Measurements from ENCODE around the gene TSPEAR. TPM values are rescaled to one million over a fixed set of nuclear protein-coding genes. Genes with fewer than 3 reads are reported as not detected.
"Not testable (repeated sequence)": the region's sequence is repeated elsewhere in the genome, so short reads cannot be mapped to it uniquely, and the experiment has no call there.

TSPEAR gene
- polyA plus RNA-seq, 3 donors: 0.53 to 0.67 (median 0.62) TPM

DNA sequence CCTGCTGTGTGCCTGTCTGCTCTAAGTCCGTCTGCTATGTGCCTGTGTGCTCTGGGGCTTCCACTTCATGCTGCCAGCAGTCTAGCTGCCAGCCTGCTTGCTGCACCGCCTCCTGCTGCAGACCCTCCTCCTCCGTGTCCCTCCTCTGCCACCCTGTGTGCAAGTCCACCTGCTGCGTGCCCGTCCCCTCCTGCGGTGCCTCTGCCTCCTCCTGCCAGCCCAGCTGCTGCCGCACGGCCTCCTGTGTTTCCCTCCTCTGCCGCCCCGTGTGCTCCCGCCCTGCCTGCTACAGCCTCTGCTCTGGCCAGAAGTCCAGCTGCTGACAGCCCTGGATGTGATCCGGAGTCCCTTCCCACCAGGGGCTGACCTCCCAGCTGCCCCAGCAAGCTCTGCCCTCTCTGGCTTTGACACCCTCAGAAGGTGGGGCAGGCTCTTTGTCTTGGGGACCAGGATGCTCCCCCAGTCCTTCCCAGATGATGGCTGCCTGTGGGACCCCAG is 73.5 kb downstream of the TSPEAR start:
- DNase-seq (ENCODE audit: low read depth in 3 of 3, low spot score in 2 of 3): not testable (repeated sequence)

DNA sequence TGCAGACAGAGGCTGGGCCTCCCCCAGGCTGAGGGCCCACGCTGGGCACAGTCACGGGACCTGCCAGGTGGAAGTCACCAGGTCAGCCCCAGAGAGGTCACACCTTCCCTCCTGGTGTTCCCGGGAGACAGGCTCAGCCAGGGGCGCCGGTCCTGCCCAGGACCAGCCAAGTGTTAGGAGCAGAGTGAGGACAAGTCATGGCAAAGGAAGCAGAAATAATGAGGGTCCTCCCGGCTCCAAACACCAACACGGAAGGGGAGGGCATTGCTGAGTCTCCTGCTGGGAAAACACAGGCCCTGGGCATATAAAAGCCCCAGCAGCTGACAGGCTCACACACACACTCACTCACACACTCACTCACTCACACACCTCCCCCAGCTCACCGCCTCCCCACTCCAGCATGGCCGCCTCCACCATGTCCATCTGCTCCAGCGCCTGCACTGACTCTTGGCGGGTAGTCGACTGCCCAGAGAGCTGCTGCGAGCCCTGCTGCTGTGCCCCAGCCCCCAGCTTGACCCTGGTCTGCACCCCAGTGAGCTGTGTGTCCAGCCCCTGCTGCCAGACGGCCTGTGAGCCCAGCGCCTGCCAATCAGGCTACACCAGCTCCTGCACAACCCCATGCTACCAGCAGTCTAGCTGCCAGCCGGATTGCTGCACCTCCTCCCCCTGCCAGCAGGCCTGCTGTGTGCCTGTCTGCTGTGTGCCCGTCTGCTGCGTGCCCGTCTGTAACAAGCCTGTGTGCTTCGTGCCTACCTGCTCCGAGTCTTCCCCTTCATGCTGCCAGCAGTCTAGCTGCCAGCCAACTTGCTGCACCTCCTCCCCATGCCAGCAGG is 74.1 kb downstream of the TSPEAR start, which contains the start of gene KRTAP10-10:
Gene KRTAP10-10 (plus strand): TSS at position 339 of the 833 bp plus-strand sequence. CDS start 62 bp downstream, at position 401.
- no peak for DNase-seq (ENCODE audit: low read depth in 3 of 3, low spot score in 2 of 3)

DNA sequence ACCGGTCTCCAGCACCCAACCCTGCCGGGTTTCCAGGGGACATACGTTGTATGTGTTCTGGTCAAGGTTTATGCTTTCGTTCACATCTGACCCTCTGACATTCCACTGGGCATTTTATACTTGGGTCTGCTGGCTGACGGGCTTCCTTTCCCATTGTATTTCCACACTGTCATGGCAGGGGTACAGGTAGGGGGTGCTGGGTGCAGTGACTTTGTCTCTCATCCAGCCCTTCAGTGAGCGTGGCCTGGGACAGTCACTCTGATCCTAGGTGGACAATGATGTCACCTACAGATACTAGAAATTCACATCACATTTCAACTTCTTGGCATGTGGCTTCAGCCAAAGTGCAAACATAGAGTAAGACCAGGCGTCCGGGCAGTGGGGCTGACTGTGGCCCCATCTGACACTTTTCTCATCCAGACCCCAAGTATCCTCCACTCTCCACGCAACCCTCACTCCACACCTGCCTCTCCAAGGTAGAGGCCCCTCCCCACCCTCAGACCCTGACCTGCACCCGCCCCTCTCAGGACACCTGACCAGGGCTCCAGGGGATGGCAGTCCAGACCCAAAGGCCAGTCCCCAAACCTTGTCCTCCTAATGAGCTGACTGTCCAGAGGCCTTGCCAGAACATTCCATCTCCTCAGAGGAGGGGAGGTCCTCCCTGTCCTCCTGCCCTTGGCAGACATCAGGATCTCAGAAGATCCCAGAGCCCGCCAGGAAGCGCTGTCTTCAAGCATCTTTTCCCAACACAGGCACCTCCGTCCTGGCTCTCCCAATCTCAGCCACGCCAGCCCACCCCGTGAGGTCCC is 75.0 kb downstream of the TSPEAR start:
- no peak for DNase-seq (ENCODE audit: low read depth in 3 of 3, low spot score in 2 of 3)

DNA sequence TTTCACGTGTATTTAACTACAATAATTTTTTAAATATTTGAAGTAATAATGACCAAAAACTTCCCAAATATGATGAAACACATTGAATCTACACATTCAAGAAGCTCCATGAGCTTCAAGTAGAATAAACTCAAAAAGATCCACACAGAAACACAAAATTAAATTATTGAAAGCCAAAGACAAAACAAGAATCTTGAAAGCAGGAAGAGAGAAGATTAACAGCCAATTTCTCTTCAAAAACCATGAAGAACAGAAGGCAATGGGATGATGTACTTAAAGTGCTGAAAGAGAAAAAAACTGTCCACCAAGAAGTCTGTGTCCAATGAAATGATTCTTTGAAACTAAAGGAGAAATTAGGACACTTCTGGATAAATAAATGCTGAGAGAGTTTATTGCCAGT is 79.3 kb downstream of the TSPEAR start:
- DNase-seq (ENCODE audit: low read depth in 3 of 3, low spot score in 2 of 3): no peak

DNA sequence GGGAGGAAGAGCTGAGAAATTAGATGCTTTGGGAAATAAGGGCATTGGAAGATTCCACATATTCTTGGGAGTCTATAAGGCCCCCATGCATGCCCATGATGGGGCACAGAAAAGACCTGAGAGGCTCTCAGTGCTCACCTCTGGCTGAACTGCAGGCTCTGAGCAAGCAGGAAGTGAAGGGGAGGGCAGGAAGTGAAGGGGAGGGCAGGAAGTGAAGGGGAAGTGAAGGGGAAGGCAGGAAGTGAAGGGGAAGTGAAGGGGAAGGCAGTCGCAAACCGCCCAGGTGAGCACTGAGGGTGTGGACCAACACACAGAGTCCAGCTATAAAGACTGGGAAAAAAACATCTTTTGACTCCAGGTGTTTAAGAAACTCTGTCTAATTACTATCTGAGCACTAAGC is 80.9 kb downstream of the TSPEAR start:
- DNase-seq (ENCODE audit: low read depth in 3 of 3, low spot score in 2 of 3): no peak

DNA sequence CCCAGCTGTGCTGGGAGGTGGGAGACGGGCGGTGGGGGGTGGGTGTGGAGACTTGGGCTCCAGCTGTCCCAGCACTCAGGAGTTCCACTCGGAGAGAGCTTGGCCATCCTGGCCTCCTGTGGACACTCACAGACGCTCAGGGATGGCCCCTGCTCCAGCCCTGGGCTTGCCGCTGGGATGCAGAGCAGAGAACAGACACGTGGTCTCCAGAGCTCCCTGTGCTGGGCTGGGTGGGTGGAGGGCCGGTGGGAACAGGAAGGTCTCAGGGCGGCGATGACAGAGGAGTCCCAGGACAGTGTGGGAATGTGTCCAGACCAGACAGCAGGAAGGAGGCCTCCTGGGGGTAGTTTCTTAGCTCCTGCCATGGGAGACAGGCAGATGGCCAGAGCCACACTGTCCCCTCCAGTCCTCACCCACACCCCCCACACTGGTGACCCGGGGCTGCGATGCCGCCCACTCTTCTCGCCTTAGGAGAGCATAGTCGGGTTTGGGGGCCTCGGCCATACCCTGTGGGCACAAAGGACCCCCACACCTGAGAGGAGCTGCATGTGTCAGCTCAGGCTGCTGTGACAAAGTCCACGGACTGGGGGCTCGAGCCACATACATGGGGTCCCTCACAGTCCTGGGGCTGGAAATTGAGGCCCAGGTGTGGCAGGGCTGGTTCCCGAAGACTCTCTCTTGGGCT is 82.5 kb downstream of the TSPEAR start:
- DNase-seq (ENCODE audit: low read depth in 3 of 3, low spot score in 2 of 3): no peak

DNA sequence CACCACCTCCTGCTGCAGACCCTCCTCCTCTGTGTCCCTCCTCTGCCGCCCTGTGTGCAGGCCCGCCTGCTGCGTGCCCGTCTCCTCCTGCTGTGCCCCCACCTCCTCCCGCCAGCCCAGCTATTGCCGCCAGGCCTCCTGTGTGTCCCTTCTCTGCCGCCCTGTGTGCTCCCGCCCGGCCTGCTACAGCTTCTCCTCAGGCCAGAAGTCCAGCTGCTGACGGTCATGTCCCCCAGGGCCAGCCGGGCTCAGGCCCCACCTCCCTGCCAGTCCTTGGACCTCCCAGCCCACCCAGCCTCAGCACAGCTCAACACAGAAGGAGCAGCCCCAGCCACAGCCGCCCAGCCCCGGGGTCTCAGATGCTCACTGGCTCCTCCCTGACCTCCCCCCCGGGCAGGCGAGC is 83.5 kb downstream of the TSPEAR start:
- DNase-seq (ENCODE audit: low read depth in 3 of 3, low spot score in 2 of 3): not testable (repeated sequence)

DNA sequence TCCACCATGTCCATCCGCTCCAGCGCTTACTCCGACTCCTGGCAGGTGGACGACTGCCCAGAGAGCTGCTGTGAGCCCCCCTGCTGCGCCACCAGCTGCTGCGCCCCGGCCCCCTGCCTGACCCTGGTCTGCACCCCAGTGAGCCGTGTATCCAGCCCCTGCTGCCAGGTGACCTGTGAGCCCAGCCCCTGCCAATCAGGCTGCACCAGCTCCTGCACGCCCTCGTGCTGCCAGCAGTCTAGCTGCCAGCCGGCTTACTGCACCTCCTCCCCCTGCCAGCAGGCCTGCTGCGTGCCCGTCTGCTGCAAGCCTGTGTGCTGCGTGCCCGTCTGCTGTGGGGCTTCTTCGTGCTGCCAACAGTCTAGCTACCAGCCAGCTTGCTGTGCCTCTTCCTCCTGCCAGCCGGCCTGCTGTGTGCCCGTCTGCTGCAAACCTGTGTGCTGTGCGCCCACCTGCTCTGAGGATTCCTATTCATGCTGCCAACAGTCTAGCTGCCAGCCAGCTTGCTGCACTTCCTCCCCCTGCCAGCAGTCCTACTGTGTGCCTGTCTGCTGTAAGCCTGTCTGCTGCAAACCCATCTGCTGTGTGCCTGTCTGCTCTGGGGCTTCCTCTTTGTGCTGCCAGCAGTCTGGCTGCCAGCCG is 84.1 kb downstream of the TSPEAR start:
- not testable (repeated sequence) for DNase-seq (ENCODE audit: low read depth in 3 of 3, low spot score in 2 of 3)

DNA sequence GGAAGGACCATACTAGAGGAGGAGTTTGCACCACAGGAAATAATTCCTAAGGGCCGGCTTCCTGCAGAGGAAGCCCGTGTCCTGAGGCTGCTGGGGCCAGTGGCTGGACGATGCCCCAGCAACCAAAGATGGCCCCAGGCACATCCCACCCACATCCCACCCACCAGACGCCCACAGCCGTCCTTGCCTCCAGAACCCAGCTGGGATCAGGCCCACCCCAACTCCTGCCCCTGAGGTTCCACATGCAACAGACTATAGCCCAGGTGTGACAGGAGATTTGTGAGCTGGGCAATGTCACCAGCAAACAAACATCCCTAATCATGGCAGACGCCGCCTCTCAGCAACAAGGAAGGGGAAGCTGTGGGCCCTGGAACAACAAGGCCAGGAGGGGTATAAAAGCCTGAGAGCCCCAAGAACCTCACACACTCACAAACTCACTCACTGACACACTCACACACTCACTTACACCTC is 84.7 kb downstream of the TSPEAR start, which contains the start of gene KRTAP10-9:
Gene KRTAP10-9 (plus strand): TSS at position 421 of the 471 bp plus-strand sequence. CDS start 79 bp downstream, outside the sequence.
- no peak for DNase-seq (ENCODE audit: low read depth in 3 of 3, low spot score in 2 of 3)

DNA sequence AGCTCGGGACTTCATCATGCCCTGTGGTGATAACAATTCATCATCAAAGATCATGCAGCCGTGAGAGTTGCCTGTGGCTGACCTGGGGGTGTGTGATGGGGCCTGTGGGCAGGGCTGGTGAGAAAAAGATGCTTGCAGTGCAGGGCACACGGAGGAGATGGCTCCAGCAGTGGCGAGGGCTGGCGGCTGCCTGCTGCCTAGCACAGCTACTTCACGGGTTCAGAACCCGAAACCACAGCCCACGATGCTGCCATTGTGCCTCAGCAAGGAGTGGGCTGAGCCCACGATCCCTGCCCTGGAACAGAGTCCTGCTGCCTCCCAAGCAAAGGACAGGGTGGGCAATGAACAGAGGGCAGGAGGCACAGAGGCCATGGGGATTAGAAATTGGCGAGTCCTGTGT is 85.1 kb downstream of the TSPEAR start:
- no peak for DNase-seq (ENCODE audit: low read depth in 3 of 3, low spot score in 2 of 3)

DNA sequence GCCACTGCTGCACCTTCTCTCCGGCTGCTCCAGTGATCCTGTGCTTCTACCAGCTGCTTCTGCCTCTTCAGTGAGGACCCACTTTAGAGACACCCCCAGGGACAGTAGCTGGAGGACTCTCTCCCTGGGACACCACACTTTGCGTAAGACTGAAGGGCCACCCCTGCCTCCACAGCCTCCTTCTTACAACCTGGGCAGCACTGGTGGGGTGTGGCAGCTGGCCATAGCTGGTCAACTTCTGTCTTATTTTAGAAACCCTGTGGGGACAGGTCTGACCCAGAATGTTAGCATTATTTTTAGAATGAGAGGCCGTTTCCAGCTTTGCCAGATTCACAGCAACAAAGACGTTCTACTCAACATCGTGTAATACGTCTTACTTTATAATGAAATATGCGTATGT is 85.6 kb downstream of the TSPEAR start:
- no peak for DNase-seq (ENCODE audit: low read depth in 3 of 3, low spot score in 2 of 3)

DNA sequence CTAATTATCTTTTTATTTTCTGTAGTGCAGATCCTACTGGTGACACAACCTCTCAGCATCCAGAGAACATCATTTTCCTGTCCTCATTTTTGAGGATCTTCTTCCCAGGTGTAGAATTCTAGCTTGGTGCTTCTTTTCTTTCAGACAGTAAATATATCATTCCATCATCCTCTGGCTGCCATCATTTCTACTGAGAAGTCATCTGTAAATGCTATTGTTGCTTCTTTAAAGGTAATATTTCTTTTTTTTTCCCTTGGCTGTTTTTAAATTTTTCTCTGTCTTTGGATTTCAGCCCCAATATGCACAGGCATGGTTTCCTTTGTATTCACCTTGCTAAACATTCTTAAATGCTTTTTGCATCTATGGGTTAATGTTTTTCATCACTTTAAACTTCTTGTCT is 87.8 kb downstream of the TSPEAR start:
- no peak for DNase-seq (ENCODE audit: low read depth in 3 of 3, low spot score in 2 of 3)

DNA sequence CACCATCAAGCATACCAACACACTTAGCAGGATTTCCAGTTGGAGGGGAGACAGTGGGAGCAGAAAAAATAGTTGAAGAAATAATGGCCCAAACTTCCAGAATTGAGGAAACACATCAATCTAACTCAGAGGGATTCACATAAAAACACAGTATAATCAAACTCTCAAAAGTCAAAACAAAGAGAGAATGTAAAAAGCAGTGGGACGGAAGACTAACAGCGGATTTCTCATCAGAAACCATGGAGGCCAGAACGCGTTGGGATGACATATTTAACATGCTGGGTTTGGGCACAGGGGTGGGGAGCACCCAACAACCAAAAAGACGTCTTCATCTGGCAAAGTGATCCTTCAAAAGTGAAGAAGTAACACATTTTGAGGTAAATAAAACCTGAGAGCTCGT is 91.5 kb downstream of the TSPEAR start:
- no peak for DNase-seq (ENCODE audit: low read depth in 3 of 3, low spot score in 2 of 3)

DNA sequence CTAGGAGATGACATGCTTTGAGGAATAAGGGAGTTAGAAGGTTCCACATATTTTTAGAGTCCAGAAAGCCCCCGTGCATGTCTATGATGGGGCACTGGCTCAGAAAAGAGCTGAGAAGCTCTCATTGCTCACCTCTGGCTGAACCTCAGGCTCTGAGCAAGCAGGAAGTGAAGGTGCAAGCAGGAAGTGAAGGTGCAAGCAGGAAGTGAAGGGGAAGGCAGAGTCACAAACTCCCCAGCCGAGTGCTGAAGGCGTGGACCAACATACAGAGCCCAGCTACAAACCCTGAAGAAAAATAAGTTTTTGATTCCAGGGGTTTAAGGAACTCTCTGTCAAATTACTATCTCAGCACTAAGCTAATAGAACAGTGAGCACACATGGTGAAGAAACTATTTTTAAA is 92.5 kb downstream of the TSPEAR start:
- DNase-seq (ENCODE audit: low read depth in 3 of 3, low spot score in 2 of 3): no peak

DNA sequence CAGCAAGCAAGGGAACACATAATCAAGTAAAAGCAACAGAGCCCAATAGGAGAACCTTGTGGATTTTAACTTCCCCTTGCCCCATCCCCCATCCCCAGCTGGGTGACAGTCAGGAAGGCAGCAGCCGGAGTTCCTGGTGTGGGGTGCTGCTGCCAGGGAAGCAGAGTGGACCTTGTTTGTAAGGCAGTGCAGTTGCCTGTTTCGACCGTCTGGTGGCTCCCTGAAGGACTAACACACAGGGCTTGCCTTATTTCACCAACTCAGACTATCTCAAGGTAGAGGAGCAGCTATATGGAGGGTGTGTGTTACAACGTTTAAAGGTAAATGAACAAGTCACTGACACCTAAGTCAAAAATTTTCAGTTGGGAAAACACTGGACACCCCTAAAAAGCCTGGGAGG is 92.9 kb downstream of the TSPEAR start:
- DNase-seq (ENCODE audit: low read depth in 3 of 3, low spot score in 2 of 3): no peak

DNA sequence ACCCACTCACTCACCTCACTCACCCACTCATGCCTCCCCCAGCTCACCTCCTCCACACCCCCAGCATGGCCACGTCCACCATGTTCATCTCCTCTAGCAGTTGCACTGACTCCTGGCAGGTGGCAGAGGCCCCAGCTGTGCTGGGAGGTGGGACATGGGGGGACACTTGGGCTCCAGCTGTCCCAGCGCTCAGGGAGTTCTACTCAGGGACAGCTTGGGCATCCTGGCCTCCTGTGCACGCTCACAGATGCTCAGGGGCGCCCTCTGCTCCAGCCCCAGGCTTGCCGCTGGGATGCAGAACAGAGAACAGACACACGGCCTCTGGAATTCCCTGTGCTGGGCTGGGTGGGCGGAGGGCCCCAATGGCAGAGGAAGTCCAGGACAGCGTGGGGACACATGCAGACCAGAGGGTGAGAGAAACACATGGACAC is 94.3 kb downstream of the TSPEAR start:
- DNase-seq (ENCODE audit: low read depth in 3 of 3, low spot score in 2 of 3): no peak

DNA sequence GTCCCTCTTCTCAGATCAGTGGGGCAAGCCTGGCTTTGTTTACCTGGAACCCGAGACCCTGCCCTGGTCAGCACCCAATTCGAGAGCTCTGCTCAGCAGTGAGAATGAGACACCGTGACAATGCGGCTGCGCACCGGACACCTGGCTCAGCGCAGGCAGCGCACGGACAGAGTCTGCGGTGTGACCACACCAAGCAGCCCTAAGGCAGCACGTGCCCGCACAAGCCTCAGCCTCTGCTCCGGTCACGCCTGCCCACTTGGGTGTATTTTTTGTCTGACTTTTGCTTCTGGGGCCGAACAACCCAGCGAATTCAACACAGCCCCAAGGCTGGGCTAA is 94.8 kb downstream of the TSPEAR start:
- no peak for DNase-seq (ENCODE audit: low read depth in 3 of 3, low spot score in 2 of 3)

DNA sequence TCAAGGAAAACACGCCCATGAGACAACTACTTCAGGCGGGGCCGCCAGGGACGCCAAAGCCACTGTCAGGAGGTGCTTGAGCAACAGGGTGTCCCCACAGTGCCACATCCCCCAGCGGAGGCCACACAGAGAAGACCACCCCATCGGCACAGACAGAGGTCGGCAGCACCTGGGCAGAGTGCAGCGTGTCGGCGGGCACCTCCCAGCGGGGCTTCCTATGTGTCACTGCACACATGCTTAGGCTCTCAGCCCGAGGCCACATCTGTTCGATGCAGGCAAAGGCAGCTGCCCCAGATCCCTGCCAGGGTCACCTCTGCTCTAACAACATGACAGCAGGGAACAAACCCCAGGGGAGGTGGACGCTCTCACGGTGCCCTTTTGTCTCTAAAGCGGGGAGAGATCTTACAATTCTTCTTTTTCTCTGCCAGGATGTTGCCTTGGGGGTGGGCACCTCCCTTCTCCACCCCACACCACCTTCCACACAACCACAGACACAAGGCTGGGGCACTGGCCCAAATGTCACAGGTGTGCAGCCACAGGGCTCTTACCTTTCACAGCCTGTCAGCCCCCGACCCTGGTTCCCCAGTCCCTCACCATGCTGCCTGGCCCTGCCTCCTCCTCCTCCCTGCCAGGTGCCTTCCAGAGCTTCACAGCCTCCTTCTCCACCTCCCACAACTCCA is 95.3 kb downstream of the TSPEAR start:
- no peak for DNase-seq (ENCODE audit: low read depth in 3 of 3, low spot score in 2 of 3)

DNA sequence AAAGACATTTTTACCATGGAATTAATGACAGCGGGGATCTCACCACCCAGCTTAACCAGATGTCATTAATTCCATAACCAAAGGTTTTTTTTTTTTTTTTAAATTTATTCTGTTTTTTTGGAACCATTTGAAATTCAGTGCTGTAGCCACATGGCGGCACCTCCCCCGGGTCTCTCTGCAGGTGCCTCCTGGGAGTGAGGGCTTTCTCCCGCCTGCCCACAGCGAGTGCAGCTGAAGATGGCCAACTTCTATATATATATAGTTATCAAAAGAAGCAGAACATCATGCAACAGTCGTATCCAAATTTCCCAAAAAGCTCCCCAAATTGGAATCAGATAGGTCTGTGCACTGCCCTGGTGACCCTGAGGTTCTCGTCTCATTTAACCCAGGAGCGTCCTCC is 95.9 kb downstream of the TSPEAR start:
- DNase-seq (ENCODE audit: low read depth in 3 of 3, low spot score in 2 of 3): no peak

DNA sequence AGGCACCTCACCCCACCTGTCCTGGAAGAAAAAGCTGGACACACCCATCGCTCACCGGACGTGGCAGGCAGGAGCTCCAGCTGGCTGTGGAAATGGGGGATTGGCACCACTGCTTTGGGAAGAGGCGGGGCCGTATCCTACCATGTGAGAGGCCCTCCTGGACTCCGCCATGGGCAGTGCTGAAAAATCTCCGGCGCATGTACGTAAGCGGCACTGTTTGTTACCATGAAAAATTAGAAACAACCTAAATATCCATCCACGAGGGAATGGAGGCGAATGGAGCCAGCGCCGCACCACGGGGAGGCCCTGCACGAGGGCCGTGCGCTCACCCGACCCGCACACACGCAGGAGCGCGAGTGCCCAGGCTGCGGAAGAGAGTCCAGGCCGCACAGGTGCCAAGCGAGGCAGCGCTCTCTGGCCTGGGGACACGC is 96.4 kb downstream of the TSPEAR start:
- DNase-seq (ENCODE audit: low read depth in 3 of 3, low spot score in 2 of 3): no peak
